GM12873 (cell line): ENCODE measurements around the gene AHSG.

Experiments
- TF ChIP-seq, protein P1 (sequence below): IDR thresholded peaks from 2 replicates; pipeline ENCODE4 v1.5.1; 2012; ENCODE audit warnings: low read depth, mild to moderate bottlenecking, moderate library complexity, low read length, control low read depth; ENCODE audit not compliant: insufficient read depth; ENCODE audit errors: missing control alignments

AHSG gene

DNA sequence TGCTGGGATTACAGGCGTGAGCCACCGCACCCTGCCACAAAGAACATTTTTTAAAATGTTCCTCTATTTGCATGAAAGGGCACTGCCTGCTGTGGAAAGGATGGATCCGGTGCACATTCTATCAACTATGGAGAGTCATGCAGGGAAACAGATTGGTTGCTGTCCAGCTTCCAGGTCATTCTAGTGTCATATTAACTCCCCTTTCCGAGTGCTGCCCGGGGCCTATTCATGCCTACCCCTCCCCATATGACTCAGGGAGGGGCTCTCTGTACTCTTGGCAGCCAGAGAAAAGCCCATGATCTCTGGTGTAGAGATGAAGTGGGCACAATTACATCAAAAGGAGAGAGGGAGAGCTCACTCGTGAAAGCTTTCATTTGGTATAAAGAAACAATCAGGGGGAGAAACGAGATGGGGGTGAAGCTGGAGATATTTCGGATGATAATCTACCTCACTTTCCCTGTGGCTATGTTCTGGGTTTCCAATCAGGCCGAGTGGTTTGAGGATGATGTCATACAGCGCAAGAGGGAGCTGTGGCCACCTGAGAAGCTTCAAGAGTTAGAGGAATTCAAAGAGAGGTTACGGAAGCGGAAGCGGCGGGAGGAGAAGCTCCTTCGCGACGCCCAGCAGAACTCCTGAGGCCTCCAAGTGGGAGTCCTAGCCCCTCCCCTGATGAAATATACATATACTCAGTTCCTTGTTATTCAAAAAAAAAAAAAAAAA, 16.1 kb upstream of the AHSG start:
- TF ChIP-seq, protein P1, sequence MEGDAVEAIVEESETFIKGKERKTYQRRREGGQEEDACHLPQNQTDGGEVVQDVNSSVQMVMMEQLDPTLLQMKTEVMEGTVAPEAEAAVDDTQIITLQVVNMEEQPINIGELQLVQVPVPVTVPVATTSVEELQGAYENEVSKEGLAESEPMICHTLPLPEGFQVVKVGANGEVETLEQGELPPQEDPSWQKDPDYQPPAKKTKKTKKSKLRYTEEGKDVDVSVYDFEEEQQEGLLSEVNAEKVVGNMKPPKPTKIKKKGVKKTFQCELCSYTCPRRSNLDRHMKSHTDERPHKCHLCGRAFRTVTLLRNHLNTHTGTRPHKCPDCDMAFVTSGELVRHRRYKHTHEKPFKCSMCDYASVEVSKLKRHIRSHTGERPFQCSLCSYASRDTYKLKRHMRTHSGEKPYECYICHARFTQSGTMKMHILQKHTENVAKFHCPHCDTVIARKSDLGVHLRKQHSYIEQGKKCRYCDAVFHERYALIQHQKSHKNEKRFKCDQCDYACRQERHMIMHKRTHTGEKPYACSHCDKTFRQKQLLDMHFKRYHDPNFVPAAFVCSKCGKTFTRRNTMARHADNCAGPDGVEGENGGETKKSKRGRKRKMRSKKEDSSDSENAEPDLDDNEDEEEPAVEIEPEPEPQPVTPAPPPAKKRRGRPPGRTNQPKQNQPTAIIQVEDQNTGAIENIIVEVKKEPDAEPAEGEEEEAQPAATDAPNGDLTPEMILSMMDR, result no peak

DNA sequence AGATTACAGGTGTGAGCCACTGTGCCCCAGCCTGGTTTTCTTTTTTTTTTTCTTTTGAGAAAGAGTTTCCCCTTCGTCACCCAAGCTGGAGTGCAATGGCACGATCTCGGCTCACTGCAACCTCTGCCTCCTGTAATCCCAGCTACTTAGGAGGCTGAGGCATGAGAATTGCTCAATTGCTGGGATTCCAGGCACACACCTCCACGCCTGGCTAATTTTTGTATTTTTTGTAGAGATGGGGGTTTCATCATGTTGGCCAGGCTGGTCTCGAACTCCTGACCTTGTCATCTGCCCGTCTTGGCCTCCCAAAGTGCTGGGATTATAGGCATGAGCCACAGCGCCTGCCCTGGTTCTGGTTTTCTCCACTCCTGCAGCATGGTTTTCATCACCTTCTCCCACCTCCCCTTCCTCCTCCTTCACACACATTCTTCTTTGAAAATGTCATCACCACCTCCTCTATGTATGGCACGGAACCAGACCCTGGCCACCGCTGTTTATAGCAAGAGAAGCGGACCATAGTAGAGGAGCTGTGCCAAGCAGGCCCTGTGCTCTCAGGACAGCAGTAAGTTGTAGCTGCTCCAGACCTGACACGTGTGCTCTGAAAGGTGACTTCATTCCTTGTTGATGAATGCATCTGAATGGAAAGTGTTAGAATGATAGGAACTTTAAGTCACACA, 14.6 kb upstream of the AHSG start:
- TF ChIP-seq, protein P1, result no peak

DNA sequence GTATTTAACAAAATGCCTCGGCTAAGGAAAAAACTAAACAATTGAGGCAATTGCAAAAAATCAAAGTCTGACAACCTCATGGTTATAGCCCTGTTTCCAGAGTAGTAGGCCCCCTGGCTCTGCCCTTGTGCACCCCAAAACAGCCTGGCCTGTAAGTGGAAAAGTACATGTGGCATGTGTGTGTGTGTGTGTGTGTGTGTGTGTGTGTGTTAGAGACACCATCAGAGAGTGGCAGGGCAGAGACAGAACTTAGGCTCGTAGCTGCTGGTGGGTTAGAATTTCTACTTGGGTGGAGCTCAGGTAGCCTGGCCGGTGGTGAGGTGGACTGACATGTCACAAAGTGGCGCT, 14.1 kb upstream of the AHSG start:
- TF ChIP-seq, protein P1, result no peak

DNA sequence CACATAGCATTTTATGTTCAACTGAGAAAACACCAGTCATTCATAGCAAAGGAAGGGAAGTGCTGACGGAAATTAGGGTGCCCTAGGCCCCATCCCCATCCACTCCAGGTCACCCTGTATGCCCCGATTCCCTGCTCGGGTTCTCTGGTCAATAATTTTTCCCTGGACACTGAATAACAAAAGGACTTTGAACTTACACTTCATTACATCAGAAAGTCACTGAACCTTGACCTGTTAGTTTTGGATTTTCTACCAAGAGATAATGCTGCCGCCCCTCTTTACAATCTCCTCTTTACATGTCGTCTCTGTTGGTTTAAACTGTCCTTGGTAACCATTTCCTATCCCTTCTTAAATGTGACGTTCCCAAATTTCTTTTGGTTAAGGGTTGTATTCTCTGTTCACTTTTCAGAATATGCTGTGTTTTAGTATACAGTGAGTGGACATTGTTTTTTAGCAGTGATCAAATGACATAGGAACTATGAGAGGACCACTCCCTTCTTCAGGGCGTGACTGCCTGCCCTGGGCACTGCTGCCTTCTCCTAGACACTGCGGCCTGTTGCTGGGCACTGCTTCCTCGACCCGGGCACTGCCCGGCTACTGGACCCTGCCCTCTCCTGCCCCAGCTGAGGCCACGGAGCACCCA, 13.6 kb upstream of the AHSG start:
- TF ChIP-seq, protein P1, result no peak

DNA sequence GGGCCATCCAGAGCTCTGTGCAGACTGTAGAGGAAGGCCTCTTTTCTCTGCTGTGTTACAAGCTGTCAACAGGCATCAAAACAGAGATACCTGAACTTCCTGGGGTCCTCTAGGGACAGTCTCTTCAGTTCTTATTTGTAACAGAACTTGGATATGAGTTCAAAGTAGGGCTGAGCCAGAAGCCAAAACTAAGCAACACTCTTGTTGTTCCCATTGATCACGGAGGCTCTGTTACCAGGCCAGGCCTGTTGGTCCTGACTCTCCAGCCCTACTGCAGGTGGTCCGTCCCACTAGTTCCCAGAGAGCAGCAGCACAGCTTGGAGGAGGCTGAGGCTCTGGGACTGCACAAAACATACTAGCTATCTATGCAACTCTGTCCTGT, 13.1 kb upstream of the AHSG start:
- TF ChIP-seq, protein P1, result no peak

DNA sequence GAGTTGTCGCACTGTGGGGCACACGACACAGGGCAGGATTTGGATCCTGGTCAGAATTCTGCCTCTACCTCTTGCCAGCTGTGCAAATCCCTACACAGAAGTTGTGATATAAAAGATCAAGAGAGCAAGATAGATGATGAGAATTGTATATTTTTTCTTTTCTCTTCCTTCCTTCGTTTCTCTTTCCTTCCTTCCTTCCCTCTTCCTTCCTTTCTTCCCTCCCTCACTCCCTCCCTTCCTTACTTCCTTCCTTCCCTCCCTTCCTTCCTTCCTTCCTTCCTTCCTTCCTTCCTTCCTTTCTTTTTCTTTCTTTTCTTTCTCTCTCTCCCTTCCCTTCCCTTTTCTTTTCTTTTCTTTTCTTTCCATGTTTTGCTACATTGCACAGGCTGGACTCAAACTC, 12.0 kb upstream of the AHSG start:
- TF ChIP-seq, protein P1, result no peak

DNA sequence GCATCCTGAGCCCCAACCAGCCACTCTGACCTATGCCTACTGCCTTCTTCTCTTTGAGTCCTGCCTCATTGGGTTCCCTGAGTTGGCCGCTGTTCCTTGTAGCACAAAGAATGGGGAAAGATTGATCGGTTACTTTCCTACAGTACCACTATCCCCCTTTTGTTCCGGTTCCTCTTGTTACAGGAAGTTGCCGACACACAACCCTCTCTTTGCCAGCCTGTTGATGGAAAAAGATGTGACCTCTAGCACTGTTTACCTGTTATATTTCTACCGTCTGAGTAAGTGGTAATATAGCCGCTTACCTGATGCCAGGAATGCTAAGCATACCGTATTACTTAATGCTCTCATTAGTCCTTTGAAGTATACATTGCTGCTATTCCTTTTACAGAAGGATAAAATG, 9.7 kb upstream of the AHSG start:
- TF ChIP-seq, protein P1, result no peak
